IPS-11a (cell line): ENCODE measurements around the gene PIGO.

ENCODE experiments used
- H3K4me3 ChIP-seq: one replicate; pipeline ENCODE4 v1.5.1; 2013; ENCODE audit warnings: low read depth, low read length, control low read depth

PIGO gene

DNA sequence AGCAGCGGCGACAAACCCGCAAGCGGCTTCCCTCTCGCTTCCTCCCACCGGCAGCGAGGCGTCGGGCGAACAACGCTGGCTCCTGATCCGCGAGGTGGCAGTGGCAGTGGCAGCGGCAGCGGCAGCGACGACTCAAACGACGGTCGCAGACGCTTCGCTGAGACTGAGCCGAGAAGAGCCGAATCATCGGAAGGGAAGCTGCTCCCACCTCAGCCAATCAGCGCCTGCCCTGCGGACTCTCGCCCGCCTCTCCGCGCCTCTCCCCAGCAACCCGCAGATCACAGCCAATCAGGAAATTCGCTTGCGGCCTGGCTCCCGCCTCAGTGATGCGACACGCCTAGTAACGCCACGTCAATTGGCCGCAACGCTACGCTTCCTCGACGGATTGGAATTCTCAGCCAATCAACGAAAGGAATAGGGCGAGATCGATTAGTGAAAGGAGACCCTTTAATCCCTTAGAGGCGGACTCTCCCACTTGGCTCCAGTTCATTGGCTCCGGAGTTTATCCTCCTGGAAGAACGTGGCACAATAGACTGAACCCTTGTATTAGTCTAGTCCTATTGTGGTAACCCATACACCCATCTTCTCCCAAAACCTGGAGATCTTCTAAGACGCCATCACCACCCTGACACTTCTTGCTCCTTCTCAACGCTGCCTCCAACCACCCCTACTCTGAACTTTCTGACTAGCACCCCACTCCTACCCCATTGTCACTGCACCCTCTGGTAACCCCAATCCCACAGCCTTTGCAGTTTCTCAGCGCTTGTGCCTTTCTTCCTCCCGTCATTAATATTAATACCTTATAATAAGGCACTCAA lies 23.7 kb downstream of the PIGO start, which contains the start of gene VCP:
TSS of gene VCP (minus strand) at position 165 of the 818 bp plus-strand sequence. CDS start 272 bp downstream, outside the sequence.
- peak within 1 kb of the TSS; percentile 96 for H3K4me3 ChIP-seq

DNA sequence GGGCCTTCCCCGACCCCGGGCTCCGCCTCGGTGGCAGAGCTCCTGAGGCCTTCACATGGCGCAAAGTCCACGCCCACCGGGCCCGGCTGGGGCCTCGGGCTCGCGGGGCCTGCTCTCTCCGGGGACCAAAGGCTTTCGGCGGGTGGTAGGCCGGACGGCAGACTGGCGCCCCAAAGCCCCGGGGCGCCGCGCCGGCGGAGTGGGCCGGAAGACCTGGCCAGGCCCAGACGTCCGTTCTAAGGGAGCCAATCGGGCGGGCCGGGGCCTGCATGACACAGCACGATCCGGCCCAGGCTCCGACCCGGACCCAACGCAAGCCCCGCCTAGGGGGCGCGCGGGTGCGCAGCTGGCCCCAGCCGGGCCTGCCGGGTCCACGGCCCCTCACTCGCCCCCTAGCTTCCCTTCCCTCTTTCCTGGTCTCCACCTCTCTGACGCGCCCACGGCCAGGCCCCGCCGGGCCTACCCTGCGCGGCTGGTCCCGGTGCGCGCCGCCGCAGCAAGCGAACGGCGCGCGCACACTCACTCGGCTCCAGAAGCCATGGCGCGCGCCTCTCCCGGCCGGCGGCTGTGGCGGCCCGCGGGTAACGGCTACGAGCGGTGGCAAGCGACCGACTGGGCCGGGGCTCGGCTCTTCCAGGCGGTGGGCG lies 24.5 kb downstream of the PIGO start:
- peak overlapping the region; percentile 96 for H3K4me3 ChIP-seq

DNA sequence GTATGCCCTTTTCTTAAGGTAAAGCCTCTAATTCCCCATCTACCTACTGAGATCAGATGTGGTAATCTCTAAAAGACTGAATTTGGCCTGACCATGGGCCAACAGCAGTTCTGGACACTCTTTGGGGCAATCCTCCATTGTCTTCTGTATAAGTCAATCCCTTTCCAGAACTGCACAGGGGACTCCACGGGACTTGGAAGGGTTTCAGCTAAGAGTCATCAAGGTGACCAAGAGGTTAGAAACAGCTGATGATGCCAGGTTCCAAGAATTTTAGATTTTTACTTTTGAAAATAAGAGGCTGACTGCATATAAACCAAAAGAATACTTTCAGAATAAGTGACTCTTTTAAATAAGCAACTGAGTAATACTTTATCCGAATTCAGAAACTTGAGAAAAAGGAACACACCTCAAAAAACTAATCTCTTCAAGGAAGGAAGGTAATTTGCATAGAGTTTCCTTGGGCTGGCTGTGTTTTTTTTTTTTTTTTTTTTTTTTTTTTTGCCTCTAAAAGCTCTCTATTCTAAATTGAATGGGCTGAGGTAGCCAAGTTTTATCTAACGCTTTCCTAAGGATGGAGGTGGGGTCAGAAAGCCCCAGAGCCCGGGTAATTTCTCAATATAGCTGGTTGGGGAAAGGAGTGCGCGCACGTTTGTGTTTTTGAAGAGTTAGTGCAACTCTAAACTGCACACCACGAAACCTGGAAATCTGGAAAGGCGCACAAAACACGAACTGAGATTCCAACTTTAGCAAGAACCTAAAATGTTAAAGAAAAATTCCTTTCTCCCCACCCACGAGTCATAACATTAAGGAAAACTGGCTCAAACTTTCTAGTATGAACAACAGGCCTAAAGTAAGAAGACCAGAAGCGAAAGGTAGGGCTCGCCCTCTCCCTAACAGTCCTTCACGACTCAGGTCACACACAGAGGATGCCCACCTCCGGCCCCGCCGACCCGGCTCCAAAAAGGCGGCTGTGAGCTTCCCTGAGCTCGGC lies 25.3 kb downstream of the PIGO start:
- H3K4me3 ChIP-seq: peak overlapping the region; percentile 96

GRCh38 chr9:35069020-35069419 lies 27.4 kb downstream of the PIGO start:
- H3K4me3 ChIP-seq: no peak overlapping the region

- H3K4me3 ChIP-seq: no peak overlapping the region
Measured at GRCh38 chr9:35067056-35067455, 29.3 kb downstream of the PIGO start.

- H3K4me3 ChIP-seq: no peak overlapping the region
Measured at GRCh38 chr9:35060548-35061207, 35.7 kb downstream of the PIGO start.

DNA sequence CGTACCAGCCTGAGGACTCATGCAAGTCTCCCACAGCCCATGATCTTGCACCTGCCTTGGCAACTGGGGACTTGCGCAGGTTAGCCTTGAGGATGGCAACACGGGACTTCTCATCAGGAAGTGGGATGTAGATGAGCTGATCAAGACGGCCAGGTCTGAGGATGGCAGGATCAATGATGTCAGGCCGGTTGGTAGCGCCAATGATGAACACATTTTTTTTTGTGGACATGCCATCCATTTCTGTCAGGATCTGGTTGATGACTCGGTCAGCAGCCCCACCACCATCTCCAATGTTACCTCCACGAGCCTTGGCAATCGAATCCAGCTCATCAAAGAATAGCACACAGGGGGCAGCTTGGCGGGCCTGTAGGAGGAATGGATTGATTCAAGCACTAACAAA lies 37.0 kb downstream of the PIGO start:
- no peak overlapping the region for H3K4me3 ChIP-seq

GRCh38 chr9:35057271-35057620 lies 39.1 kb downstream of the PIGO start:
- no peak overlapping the region for H3K4me3 ChIP-seq

DNA sequence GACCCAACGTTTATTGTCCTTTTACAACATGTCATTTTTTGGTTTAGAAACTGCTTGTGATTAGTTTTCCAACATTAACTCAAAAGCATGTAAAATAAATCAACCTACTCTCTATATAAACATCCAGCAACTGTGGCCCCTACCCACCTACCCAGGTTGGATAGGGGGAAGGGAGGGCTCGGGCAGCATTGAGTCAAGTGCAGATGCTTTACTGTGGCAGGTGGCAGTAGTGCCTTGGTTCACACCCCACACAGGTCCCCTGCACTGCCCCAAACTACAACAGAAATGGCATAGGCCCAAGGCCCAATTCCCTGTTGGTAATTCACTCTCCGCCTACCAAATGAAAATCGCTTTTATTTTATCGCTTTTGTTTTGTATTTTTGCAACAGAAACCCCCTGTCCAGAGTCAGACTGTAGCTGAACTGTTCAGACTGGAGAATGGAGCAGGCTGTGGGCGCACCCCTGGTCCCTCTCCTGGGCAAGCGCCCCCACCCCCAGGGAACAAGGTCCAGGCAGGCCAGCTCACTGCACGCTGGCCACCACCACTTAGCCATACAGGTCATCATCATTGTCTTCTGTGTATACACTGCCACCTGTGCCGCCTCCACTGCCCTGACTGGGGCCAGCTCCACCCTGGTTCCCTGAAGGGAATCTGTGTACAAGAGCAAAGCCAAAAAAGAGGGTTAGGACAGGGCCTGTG lies 39.7 kb downstream of the PIGO start:
- no peak overlapping the region for H3K4me3 ChIP-seq

DNA sequence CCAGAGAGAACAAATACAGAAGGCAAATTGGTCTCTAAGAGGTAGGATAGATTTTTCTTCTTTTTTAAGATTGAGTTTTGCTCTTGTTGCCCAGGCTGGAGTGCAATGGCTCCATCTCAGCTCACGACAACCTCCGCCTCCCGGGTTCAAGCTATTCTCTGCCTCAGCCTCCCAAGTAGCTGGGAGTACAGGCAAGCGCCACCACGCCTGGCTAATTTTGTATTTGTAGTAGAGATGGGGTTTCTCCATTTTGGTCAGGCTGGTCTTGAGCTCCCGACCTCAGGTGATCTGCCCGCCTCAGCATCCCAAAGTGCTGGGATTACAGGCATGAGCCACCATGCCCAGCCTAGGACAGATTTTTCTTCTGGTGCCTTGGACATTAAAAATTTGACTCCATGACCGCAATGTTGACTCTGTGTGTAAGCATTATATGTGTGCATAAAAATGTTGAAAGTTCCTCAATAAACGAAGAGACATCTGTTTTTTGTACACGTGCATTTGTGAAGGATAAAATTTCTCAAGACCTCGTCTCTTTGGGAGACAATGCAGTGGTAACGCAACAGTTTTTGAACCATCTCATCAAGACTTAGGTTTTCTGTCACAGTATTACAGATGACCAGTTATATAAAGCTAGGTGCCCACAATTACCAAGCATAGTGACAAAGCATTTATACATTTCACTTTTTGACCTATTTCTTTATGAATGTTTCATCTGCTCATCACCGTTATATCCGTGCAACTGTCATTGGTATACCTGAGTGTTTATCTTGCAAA lies 41.3 kb downstream of the PIGO start:
- no peak overlapping the region for H3K4me3 ChIP-seq

- H3K4me3 ChIP-seq: no peak overlapping the region
Measured at GRCh38 chr9:35054185-35054835, 42.1 kb downstream of the PIGO start.

- no peak overlapping the region for H3K4me3 ChIP-seq
Measured at GRCh38 chr9:35051069-35051967, 45.1 kb downstream of the PIGO start.

DNA sequence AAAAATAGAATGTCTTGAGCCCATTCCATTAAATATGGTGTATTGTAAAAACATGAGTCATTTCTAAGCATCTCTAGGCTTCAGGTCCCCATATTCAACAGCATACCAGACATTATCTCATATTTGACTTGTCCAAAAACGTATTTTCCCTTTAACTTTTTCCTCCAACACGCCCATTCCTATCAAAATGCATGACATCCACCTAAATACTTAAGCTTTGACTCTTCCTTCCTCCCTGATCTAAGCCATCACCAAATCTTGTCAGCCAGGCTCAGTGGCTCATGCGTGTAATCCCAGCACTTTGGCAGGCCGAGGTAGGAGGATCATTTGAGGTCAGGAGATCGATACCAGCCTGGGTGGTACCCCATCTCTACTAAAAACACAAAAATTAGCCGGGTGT lies 47.9 kb downstream of the PIGO start:
- H3K4me3 ChIP-seq: no peak overlapping the region

DNA sequence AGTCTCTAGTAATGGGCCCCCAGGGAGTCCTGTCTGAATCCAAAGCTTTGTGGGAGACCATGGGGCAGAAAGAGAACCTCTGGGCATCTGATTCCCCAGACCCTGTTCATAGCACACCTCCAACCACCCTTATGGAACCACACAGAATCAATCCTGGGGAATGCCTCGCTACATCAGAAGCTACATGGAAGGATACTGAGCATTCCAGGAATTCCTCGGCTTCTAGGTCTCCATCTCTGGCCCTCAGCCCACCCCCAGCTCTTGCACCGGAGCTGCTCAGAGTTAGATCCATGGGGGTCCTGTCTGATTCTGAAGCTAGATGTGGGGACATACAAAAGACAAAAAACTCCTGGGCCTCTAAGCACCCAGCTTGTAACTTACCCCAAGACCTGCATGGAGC lies 52.3 kb downstream of the PIGO start:
- H3K4me3 ChIP-seq: no peak overlapping the region

- no peak overlapping the region for H3K4me3 ChIP-seq
Measured at GRCh38 chr9:35042891-35043545, 53.4 kb downstream of the PIGO start.

DNA sequence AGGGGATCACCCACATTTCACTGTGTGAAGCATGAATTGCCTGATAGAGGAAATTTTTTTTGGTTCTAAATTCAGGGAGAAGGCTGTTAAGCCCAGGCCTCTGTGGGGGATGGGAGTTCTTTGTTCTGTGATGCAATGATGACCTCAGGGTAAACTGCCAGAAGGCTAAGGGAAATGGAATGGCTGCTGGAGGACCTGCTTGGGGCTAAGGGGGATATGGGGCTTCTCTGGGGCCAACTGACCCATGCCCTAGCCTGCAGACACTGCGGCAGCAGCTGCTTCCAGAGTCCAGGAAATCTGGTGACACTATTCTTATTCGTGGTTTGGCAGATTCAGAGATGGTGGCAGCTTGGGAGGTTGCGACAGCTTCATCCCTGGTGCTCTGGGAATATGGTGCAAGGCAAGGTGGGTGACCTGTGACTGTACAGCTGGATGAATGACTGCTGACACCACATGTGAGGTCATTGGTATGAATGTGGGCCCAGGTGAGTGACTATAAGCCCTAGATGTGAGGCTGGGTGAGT lies 54.2 kb downstream of the PIGO start:
- H3K4me3 ChIP-seq: no peak overlapping the region
